Natural killer cell treated with Interleukin-12 subunit alpha and Interleukin-12 subunit beta and Interleukin-15 and Interleukin-18, amount 100 ng/mL, for 72 hours (primary cell): ENCODE data around the gene TMEM254. TPM values are rescaled to one million over a fixed set of nuclear protein-coding genes. Genes with fewer than 3 reads are reported as not detected.
"Not testable (repeated sequence)": the region's sequence is repeated elsewhere in the genome, so short reads cannot be mapped to it uniquely, and the experiment has no call there.

Source experiments
- ATAC-seq, 2 donors: fragments of 150-1000 bp; cut with Tn5 transposase in 1 of 2; sonication (Bioruptor Pico), chemical (Tn5 transposase) in 1 of 2; 2 replicates each; pipeline ENCODE4 v1.10.0; 2021
- DNase-seq: peaks from one replicate; pipeline ENCODE4 v3.0.0; 2022; ENCODE audit warnings: low spot score
- H3K27ac Mint-ChIP-seq, 2 donors: 1 replicate in 1 of 2; 2 replicates in 1 of 2; pipeline ENCODE4 v1.8.0; 2022; ENCODE audit warnings: mixed read lengths in 2 of 2, mild to moderate bottlenecking in 1 of 2, moderate library complexity in 1 of 2
- H3K27me3 Mint-ChIP-seq, 2 donors: 1 replicate in 1 of 2; 2 replicates in 1 of 2; pipeline ENCODE4 v1.8.0; 2022; ENCODE audit warnings: mixed read lengths in 2 of 2
- H3K36me3 Mint-ChIP-seq: one replicate; pipeline ENCODE4 v1.8.0; 2022; ENCODE audit warnings: mixed read lengths
- H3K4me1 Mint-ChIP-seq, 2 donors: 1 replicate in 1 of 2; 2 replicates in 1 of 2; pipeline ENCODE4 v1.8.0; 2022; ENCODE audit warnings: low read depth in 2 of 2, mixed read lengths in 2 of 2, mild to moderate bottlenecking in 1 of 2
- H3K4me3 Mint-ChIP-seq: one replicate; pipeline ENCODE4 v1.8.0; 2022; ENCODE audit warnings: mixed read lengths
- H3K9me3 Mint-ChIP-seq: 2 replicates; pipeline ENCODE4 v1.8.0; 2022; ENCODE audit warnings: mixed read lengths
- total RNA-seq, 2 donors: library from RNA; stranded (reverse); gene quantifications; one replicate each; pipeline ENCODE4 v1.2.3, GENCODE V29; 2022

Gene TMEM254
- total RNA-seq, 2 donors from 2014 or later, result 8.3 to 13.2 TPM

DNA sequence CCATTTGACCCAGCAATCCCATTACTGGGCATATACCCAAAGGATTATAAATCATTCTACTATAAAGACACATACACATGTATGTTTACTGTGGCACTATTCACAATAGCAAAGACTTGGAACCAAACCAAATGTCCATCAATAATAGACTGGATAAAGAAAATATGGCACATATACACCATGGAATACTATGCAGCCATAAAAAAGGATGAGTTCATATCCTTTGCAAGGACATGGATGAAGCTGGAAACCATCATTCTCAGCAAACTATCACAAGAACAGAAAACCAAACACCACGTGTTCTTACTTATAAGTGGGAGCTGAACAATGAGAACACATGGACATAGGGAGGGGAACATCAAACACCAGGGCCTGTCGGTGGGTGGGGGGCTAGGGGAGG lies 19.8 kb downstream of the TMEM254 start:
- not testable (repeated sequence) for H3K36me3 Mint-ChIP-seq, H3K27ac Mint-ChIP-seq, H3K4me3 Mint-ChIP-seq, DNase-seq, ATAC-seq, H3K9me3 Mint-ChIP-seq, H3K4me1 Mint-ChIP-seq
- peaks cover 14% of the 10 kb centered on the region in 2 donors for H3K27me3 Mint-ChIP-seq

- ATAC-seq, H3K9me3 Mint-ChIP-seq, H3K4me3 Mint-ChIP-seq, H3K4me1 Mint-ChIP-seq, H3K27ac Mint-ChIP-seq, H3K36me3 Mint-ChIP-seq, DNase-seq: not testable (repeated sequence)
- H3K27me3 Mint-ChIP-seq, result peaks cover 14% of the 10 kb centered on the region in 2 donors
Measured at GRCh38 chr10:80099295-80099694, 20.8 kb downstream of the TMEM254 start.

DNA sequence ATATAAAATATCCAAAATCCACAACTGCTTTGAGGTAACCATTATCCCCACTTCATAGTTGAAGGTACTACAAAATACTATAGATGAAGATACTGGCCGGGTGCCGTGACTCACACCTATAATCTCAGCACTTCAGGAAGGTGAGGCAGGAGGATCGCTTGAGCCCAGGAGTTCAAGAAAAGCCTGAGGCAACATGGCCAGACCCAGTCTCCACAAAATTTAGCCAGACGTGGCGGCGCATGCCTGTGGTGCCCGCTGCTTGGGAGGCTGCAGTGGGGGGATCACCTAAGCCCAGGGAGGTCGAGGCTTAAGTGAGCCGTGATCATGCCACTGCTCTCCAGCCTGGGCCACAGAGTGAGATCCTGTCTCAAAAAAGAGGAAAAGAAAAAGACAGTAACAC lies 21.7 kb downstream of the TMEM254 start:
- Mint-ChIP-seq H3K36me3 (no peaks in the 10 kb centered on the region), H3K4me1 (no peaks in the 10 kb centered on the region), H3K27ac (no peak overlapping the region), H3K9me3 (no peaks in the 10 kb centered on the region), H3K27me3 (peaks cover 14% of the 10 kb centered on the region in 2 donors), H3K4me3 (no peak overlapping the region)
- ATAC-seq (no peak), DNase-seq (no peak)

DNA sequence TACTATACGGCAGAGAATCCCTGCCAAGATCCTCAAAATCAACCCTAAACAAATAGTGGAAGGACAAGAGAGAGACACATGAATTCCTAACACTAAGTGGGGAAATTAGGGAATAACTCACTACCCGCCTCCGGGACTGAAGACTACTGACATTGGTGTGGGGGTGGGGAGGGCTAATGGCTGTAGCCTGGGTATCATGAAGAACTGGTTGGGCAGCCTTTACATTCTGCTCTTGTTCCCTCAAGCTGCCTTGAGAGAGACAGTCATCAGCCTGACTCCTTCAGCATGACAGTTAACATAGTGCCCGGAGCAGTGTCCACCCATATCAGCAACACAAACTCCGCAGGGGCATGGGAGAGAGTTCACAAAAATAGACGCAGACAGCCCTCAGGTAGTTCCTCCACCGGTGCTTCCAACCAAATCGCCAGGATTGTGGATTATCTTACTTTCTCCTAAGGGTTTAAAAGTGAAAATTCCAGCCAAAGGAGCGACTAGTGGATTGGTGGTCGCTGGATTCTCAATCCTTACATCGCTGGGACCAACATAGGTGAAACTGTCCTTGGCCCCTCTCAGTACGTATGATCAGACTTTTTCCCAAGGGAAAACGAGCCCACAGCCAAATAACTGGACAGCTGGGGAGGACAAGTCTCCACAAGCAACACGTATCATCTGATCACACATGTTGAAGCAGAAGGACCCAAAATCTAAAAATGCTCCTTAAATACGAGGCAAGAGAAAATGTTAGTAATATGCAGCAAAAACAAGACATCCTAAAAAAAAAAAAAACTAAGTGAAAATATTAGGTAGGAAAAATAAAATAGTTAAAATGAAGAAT lies 22.6 kb downstream of the TMEM254 start:
- Mint-ChIP-seq H3K27me3 (peaks cover 16 to 20% of the 10 kb centered on the region in 2 donors), H3K9me3 (no peaks in the 10 kb centered on the region), H3K4me1 (no peaks in the 10 kb centered on the region), H3K27ac (no peak overlapping the region), H3K36me3 (no peaks in the 10 kb centered on the region), H3K4me3 (no peak overlapping the region)
- ATAC-seq (no peak), DNase-seq (no peak)

GRCh38 chr10:80104066-80104926 lies 25.8 kb downstream of the TMEM254 start:
- Mint-ChIP-seq H3K4me1 (no peaks in the 10 kb centered on the region), H3K27ac (no peak overlapping the region), H3K36me3 (peaks cover 24% of the 10 kb centered on the region), H3K4me3 (no peak overlapping the region), H3K27me3 (peaks cover 9 to 12% of the 10 kb centered on the region in 2 donors), H3K9me3 (peaks cover 6% of the 10 kb centered on the region)
- ATAC-seq (no peak), DNase-seq (no peak)

- Mint-ChIP-seq H3K27me3 (peaks cover 6% of the 10 kb centered on the region in 2 donors), H3K4me1 (no peaks in the 10 kb centered on the region), H3K4me3 (no peak overlapping the region), H3K9me3 (peaks cover 6% of the 10 kb centered on the region), H3K36me3 (peaks cover 28% of the 10 kb centered on the region), H3K27ac (no peak overlapping the region)
- no peak for DNase-seq
- no peak for ATAC-seq
Measured at GRCh38 chr10:80108576-80109239, 30.2 kb downstream of the TMEM254 start.

DNA sequence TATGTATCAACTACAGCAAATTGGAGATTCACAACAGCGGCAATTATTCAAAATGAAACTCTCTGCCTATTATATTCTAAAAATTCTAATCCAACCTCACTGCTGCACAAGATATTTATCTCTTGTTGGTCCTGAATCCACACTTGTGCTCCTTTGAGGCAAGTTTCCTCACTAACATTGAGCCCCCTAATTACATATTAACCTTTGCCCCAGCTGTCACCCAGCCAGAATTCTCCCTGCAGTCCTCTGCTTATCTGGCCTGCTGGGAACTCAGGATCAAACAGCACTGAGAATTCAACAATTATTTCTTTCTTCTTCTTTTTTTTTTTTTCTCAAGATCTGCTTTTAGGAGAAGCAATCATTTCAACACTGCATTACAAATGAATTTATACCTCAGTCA lies 32.5 kb downstream of the TMEM254 start:
- Mint-ChIP-seq H3K27ac (no peak overlapping the region), H3K4me3 (no peak overlapping the region), H3K4me1 (no peaks in the 10 kb centered on the region), H3K27me3 (peaks cover under 1 to 3% of the 10 kb centered on the region in 2 donors), H3K36me3 (peaks cover 28% of the 10 kb centered on the region), H3K9me3 (peaks cover 6% of the 10 kb centered on the region)
- DNase-seq (no peak), ATAC-seq (no peak)

GRCh38 chr10:80118669-80119068 lies 40.2 kb downstream of the TMEM254 start:
- Mint-ChIP-seq H3K27ac (no peak overlapping the region), H3K4me3 (no peak overlapping the region), H3K27me3 (peaks cover 11 to 12% of the 10 kb centered on the region in 2 donors), H3K9me3 (no peaks in the 10 kb centered on the region), H3K36me3 (no peaks in the 10 kb centered on the region), H3K4me1 (no peaks in the 10 kb centered on the region)
- ATAC-seq, result no peak
- no peak for DNase-seq

DNA sequence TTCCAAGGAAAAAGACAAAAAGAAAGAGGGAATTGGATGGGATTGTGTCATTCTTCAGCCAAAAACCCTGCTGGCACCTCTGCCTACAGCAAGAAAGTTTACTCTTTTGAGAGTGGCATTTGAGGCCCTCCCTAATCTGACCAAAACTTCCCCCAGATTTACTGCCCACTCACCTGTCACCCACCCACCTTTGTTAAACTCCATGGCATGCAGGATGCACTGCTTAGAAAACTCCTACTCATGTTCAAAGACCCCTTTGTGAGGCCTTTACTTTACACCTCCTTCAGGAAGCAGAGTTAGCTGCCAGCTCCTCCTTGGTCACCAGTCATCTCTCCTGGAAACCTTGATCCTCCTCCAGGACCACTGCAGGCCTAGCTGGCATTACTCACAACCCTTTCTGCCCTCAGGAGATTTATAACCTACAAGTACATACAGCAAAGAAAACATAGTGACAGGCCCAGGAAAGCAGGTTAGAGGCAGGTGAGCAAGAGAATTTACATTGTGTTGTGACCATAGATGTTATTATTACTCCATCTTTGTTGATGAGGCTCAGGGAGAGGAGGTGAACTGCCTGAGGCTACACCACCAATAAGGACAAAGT lies 43.7 kb downstream of the TMEM254 start:
- H3K27ac Mint-ChIP-seq, result no peak overlapping the region
- ATAC-seq (no peak), DNase-seq (no peak)
- H3K4me3 Mint-ChIP-seq, result no peak overlapping the region
- H3K27me3 Mint-ChIP-seq, result peaks cover 12 to 16% of the 10 kb centered on the region in 2 donors
- H3K4me1 Mint-ChIP-seq, result no peaks in the 10 kb centered on the region
- H3K9me3 Mint-ChIP-seq, result no peaks in the 10 kb centered on the region
- no peaks in the 10 kb centered on the region for H3K36me3 Mint-ChIP-seq

- Mint-ChIP-seq H3K27me3 (peaks cover 14 to 16% of the 10 kb centered on the region in 2 donors), H3K4me3 (no peak overlapping the region), H3K9me3 (no peaks in the 10 kb centered on the region), H3K4me1 (no peaks in the 10 kb centered on the region), H3K27ac (no peak overlapping the region), H3K36me3 (no peaks in the 10 kb centered on the region)
- no peak for DNase-seq
- no peak for ATAC-seq
Measured at GRCh38 chr10:80122746-80123145, 44.3 kb downstream of the TMEM254 start.

DNA sequence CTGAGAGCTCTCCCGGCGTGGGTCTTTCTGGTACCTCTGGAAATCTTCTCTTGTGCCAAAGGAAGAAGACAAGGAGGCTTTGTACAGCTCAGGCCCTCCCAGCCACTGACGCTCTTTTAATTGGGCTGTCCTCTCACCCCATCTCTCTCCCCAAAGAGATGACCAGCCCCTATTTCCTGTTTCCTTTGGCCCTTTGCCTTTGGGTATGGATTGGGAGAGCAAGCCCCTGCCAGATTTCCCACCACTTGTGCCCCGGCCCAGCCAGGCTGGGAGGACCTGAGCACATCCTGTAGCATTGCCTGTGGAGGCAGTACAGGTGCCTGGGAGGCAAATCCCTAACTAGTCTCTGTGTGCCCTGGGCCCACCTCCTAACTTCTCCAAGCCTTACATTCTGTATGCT lies 48.4 kb downstream of the TMEM254 start:
- H3K27ac Mint-ChIP-seq, result no peak overlapping the region
- H3K4me3 Mint-ChIP-seq, result no peak overlapping the region
- peaks cover 13 to 14% of the 10 kb centered on the region in 2 donors for H3K27me3 Mint-ChIP-seq
- ATAC-seq (peak in 1 of 2 donors; percentile 53), DNase-seq (no peak)
- no peaks in the 10 kb centered on the region for H3K4me1 Mint-ChIP-seq
- no peaks in the 10 kb centered on the region for H3K36me3 Mint-ChIP-seq
- H3K9me3 Mint-ChIP-seq, result no peaks in the 10 kb centered on the region

- Mint-ChIP-seq H3K27me3 (peaks cover 21 to 27% of the 10 kb centered on the region in 2 donors), H3K9me3 (no peaks in the 10 kb centered on the region), H3K4me1 (peaks cover 0 to 6% of the 10 kb centered on the region in 2 donors), H3K27ac (no peak overlapping the region), H3K36me3 (no peaks in the 10 kb centered on the region), H3K4me3 (no peak overlapping the region)
- DNase-seq (no peak), ATAC-seq (no peak)
Measured at GRCh38 chr10:80131499-80131901, 53.0 kb downstream of the TMEM254 start.
